Liver (tissue), 3 donors: ENCODE data around the gene SMCO4.

Experiments used
- ATF3 ChIP-seq: IDR thresholded peaks from 2 replicates; pipeline ENCODE4 v1.6.1; 2016; ENCODE audit warnings: antibody characterized with exemption
- GABPA ChIP-seq, 2 donors: IDR thresholded peaks in 1 of 2; conservative IDR thresholded peaks in 1 of 2; 2 replicates each; pipeline ENCODE4 v1.6.1; 2016; ENCODE audit warnings: antibody characterized with exemption in 2 of 2, mild to moderate bottlenecking in 1 of 2, moderate library complexity in 1 of 2
- HNF4G ChIP-seq: IDR thresholded peaks from 2 replicates; pipeline ENCODE4 v1.6.1; 2016; ENCODE audit warnings: antibody characterized with exemption
- JUND ChIP-seq, 2 donors: IDR thresholded peaks; 2 replicates each; pipeline ENCODE4 v1.6.1; 2016; ENCODE audit warnings: antibody characterized with exemption in 2 of 2
- MAX ChIP-seq: IDR thresholded peaks from 2 replicates; pipeline ENCODE4 v1.6.1; 2016; ENCODE audit warnings: antibody characterized with exemption
- RXRA ChIP-seq, 2 donors: IDR thresholded peaks; 2 replicates each; pipeline ENCODE4 v1.6.1; 2017 to 2018; ENCODE audit warnings: antibody characterized with exemption in 2 of 2, mild to moderate bottlenecking in 1 of 2
- SP1 ChIP-seq: IDR thresholded peaks from 2 replicates; pipeline ENCODE4 v1.6.1; 2018; ENCODE audit warnings: antibody characterized with exemption, mild to moderate bottlenecking
- TAF1 ChIP-seq: conservative IDR thresholded peaks from 2 replicates; pipeline ENCODE4 v1.6.1; 2016; ENCODE audit warnings: antibody characterized with exemption, mild to moderate bottlenecking
- YY1 ChIP-seq: IDR thresholded peaks from 2 replicates; pipeline ENCODE4 v1.6.1; 2016; ENCODE audit warnings: antibody characterized with exemption, mild to moderate bottlenecking
- TF ChIP-seq, protein P1 (sequence below): fragments of 150-350 bp; IDR thresholded peaks from 2 replicates; pipeline ENCODE4 v1.5.1; 2017; ENCODE audit warnings: improper control_type of control experiment, low read depth, low read length; ENCODE audit not compliant: missing input control
- TF ChIP-seq, protein P2 (sequence below): IDR thresholded peaks from 2 replicates; pipeline ENCODE4 v1.6.1; 2016; ENCODE audit warnings: antibody characterized with exemption, mild to moderate bottlenecking
- donor health status: healthy.
- donor health status: healthy.

DNA sequence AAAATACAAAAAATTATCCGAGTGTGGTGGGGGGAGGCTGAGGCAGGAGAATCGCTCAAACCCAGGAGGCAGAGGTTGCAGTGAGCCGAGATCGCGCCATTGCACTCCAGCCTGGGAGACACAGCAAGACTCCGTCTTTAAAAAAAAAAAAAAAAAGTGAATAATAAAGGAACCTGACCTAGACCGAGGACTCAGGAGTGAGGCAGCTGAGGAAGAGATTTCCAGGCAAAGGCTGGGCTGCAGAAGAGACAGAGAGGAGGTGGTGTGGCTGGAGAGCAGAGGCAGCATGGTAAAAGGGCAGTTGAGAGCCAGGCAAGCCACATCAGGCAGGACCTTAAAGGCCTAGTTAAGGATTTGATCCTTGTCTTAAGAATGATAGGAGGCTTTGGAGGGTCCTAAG, 28.4 kb upstream of the SMCO4 start:
- TF ChIP-seq SP1 (no peak), RXRA (IDR thresholded peaks at IDR 0.05) (no peak), YY1 (no peak), ATF3 (no peak), GABPA (IDR thresholded peaks at IDR 0.05 in 1 of 2, conservative IDR thresholded peaks at IDR 0.05 in 1 of 2) (no peak), HNF4G (no peak), JUND (IDR thresholded peaks at IDR 0.05) (no peak), TAF1 (no peak), MAX (no peak)
- TF ChIP-seq, protein P1, sequence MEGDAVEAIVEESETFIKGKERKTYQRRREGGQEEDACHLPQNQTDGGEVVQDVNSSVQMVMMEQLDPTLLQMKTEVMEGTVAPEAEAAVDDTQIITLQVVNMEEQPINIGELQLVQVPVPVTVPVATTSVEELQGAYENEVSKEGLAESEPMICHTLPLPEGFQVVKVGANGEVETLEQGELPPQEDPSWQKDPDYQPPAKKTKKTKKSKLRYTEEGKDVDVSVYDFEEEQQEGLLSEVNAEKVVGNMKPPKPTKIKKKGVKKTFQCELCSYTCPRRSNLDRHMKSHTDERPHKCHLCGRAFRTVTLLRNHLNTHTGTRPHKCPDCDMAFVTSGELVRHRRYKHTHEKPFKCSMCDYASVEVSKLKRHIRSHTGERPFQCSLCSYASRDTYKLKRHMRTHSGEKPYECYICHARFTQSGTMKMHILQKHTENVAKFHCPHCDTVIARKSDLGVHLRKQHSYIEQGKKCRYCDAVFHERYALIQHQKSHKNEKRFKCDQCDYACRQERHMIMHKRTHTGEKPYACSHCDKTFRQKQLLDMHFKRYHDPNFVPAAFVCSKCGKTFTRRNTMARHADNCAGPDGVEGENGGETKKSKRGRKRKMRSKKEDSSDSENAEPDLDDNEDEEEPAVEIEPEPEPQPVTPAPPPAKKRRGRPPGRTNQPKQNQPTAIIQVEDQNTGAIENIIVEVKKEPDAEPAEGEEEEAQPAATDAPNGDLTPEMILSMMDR: no peak
- TF ChIP-seq, protein P2, sequence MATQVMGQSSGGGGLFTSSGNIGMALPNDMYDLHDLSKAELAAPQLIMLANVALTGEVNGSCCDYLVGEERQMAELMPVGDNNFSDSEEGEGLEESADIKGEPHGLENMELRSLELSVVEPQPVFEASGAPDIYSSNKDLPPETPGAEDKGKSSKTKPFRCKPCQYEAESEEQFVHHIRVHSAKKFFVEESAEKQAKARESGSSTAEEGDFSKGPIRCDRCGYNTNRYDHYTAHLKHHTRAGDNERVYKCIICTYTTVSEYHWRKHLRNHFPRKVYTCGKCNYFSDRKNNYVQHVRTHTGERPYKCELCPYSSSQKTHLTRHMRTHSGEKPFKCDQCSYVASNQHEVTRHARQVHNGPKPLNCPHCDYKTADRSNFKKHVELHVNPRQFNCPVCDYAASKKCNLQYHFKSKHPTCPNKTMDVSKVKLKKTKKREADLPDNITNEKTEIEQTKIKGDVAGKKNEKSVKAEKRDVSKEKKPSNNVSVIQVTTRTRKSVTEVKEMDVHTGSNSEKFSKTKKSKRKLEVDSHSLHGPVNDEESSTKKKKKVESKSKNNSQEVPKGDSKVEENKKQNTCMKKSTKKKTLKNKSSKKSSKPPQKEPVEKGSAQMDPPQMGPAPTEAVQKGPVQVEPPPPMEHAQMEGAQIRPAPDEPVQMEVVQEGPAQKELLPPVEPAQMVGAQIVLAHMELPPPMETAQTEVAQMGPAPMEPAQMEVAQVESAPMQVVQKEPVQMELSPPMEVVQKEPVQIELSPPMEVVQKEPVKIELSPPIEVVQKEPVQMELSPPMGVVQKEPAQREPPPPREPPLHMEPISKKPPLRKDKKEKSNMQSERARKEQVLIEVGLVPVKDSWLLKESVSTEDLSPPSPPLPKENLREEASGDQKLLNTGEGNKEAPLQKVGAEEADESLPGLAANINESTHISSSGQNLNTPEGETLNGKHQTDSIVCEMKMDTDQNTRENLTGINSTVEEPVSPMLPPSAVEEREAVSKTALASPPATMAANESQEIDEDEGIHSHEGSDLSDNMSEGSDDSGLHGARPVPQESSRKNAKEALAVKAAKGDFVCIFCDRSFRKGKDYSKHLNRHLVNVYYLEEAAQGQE: no peak
